ENCODE data around the gene LTB4R2.

GRCh38 chr14:24266344-24267244 is 43.3 kb upstream of the LTB4R2 start:
- no peak for TF ChIP-seq EZH2 (IDR thresholded peaks at IDR 0.05; ENCODE audit: low read depth)
- no peak for TF ChIP-seq CTCF (conservative IDR thresholded peaks at IDR 0.05)

Measured in PC-9 (cell line).